ENCODE results near the gene FOXS1. TPM values are rescaled to one million over a fixed set of nuclear protein-coding genes. Genes with fewer than 3 reads are reported as not detected.

Gene FOXS1
- total RNA-seq, result not detected in 2 replicates

DNA sequence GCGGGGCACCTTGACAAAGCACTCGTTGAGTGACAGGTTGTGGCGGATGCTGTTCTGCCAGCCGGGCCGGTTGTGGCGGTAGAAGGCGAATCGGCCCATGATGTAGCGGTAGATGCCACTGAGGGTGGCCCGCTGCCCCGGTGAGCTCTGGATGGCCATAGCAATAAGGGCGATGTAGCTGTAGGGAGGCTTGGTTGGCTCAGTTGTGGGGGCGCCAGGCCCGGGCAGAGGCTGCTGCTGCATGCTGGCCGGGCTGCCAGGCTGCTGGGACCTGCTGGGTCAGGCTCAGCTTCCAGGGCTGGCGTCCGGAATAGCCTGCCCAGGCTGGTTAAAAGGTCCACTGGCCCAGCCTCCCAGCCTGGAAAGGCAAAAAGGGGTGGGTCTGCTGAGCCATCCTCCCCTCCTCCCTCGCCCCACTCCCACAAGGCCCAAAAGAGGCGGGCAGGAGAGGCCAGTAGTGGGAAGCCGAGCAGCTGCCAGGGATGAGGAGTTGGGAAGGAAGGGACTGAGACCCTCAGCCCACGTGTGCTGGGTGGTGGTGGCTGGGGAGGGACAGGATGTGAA is at the start of gene FOXS1:
FOXS1 (minus strand) TSS at position 305 of the 564 bp plus-strand sequence; CDS start at position 243, 62 bp downstream.
- intact Hi-C loops (cut with micrococcal nuclease), result no loop called here

DNA sequence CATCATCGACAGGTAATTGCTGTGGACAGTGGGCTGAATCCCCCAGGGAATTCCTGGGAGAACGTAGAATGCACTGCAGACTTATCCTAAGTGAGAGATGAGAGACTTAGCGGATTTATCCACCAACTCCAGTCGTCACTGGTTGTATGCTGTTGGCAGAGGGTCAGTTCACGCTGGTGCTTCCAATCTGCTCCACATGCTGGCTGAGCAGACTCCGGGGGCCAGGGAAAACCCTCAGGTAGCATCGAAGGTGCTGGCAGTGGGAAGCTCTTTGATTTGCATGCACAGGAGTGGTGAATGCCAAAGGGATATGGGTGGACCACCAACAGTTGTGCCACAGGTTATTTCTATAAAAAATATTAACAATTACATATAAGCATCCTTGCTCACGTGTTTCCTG is 45.2 kb upstream of the FOXS1 start:
- intact Hi-C loops (cut with micrococcal nuclease), result no loop called here

DNA sequence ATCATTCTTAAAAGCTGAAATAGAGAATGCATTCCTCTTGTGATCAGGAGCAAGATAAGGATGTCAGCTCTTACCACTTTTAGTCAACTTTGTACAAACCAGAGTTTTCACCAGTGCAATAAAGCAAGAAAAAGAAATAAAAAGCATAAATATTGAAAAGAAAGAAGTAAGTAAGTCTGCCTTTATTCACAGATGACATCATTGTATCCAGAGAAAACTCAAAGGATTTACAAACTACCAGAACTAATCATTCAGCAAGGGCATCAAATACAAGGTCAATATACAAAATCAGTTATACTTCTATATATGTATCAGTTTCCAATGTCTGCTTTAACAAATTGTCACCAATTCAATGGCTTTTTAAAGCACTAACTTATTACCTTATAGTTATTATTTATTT is 38.4 kb upstream of the FOXS1 start:
- intact Hi-C loops (cut with micrococcal nuclease), result no loop called here

DNA sequence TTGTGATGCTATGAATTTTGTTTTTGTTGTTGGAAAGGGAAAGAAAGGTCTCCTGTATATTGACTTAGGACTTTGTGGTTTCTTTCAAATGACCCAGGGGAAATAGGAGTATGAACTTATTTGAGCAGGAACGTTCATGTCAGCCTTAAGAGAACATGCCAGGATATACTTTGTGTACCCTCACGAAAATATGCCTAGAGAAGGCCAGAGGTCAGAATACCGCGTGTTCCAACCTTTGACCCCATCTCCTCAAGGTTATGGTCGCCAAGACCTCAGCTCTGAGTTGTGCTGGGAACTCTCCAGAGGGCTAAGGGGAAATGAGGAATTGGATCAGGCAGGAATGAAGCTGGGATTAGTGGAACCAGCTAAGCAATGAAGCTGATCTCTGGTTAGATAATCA is 36.5 kb upstream of the FOXS1 start:
- intact Hi-C loops (cut with micrococcal nuclease), result no loop called here

DNA sequence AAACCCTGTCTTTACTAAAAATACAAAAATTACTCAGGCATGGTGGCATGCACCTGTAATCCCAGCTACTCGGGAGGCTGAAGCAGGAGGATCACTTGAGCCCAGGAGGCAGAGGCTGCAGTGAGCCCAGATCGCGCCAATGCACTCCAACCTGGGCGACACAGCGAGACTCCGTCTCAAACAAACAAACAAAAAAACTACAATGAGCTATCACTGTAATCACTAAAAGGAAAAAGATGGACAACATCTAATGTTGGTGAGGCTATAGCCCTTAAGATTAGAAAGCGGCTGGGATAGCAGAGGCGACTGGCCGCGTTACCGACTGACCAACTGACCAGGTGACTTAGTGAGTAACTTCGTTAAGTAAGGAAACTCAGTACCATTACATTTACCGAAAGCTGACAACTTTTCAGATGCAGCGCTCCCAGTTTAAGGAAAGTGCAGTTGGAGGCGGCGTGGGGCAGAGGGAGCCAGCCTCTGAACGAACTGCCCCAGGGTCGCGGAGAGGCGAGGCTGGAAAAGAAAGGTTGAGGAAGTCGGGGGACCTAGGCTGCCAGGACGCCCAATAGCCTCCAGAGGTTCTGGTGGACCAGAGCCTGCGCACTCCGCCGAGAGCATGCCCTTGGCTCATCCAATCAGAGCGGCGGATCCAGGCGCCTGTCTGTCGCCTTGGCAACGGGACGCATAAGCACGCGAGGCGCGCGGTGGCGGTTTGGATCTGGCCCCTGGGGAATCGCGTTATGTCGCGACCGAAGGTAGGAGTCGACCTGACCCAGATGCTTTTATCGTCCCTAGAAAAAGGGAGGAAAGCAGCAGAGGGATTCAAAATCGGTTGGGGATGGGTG is 34.0 kb upstream of the FOXS1 start:
- intact Hi-C loops (cut with micrococcal nuclease), result loop anchor here (2.0 kb wide), 1 partner anchor 27 kb away; no protein-coding TSS in a partner anchor

DNA sequence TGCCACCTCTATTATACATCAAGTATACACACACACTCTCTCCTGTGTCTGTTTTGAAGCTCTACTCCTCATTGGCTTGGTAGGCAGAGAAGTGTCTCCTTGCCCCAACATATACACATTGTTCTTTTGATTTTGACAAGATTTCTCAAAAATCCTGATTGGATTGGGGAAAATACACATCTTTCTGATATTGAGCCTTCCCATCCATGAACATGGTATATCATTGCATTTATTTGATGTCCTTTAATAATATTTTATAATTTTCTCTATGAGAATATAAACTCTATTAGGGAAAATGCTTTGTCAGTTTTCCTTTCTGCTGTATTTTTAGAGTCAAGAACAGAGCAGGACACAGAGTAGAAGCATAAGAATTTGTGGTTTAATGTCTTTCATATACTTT is 32.3 kb upstream of the FOXS1 start:
- intact Hi-C loops (cut with micrococcal nuclease), result loop anchor here (2.0 kb wide), 1 partner anchor 25 kb away; no protein-coding TSS in a partner anchor

DNA sequence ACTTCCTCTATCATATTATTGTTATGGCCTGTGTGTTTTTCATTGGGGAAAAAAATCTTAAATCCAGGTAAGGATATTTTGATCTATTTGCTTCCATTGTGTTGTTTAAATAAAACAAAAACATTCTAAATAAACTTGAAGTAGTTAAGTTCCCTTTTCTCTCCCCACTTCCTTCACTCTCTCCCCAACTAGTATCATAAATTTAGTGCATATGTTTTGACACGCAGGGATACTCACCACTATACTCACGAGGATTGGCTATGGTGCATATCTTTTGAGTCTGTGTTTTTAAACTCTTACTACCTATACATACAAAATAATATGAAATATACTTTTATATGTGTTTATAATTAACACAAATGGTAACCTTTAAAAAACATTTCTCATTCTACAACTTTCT is 30.3 kb upstream of the FOXS1 start:
- intact Hi-C loops (cut with micrococcal nuclease), result no loop called here

DNA sequence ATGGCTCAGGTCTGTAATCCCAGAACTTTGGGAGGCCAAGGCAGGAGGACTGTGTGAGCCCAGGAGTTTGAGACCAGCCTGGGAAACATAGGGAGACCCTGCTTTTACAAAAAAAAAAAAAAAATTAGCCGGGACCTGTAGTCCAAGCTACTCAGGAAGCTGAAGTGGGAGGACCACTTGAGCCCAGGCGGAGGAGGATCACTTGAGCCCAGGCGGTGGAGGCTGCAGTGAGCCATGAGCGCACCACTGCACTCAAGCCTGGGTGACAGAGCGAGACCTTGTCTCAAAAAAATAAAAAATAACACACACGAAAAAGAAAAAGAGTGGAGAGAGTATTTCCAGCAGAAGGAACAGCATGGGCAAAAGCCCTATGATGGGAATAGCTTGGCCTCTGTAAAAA is 27.0 kb upstream of the FOXS1 start:
- intact Hi-C loops (cut with micrococcal nuclease), result no loop called here

DNA sequence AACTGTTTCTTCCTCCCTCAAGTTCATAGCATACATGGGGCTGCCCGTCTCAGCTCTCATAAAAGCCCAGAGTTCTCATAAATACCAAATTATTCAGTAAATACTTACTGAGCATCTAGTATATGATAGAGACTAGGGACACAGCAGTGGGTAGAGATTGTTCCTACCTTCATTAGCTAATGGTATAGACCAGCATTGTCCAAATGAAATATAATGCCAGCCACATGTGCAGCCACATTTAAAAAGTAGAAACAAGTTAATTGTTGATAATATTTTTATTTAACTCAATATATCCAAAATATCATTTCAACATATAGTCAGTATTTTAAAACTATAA is 26.2 kb upstream of the FOXS1 start:
- intact Hi-C loops (cut with micrococcal nuclease), result no loop called here

DNA sequence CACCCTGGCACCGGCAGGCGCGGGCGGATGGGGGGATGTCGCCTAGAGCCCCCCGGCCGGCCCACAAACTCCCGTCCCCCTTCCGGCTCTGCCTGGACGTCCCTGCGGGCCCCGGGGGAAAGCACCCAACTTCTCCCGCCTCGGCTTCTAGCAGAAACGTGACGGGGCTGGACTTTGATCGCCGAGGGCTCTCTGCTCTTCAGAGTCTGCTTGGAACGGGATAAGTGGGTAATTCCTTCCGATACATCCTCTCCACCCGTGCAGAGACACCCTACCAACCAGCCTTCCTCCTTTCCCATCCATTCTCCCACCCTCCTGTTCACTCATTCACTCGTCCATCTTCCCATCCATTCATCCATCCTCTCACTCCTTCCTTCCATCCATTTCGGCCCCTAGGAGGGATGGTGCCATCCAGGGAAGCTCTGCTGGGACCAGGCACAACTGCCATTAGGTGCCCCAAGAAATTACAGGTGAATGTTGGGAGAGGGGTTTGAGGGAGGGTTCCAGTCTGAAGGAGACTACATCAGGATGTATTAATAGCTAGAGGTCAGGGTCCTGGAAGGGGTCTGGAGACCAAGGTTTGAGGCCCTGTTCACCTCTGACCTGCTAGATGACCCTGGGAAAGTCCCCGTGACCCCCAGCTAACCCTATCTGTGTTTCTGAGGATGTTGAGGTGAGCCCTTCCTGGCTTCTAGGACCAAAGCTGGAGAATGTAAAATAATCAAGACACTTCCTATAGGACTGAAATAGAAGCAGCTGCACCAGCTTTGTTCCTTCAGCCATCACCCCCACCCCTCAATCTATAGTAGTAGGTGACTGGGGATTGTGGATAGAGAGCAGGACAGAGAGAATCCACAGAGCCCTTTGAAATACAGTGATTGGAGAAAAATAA is 25.6 kb upstream of the FOXS1 start:
- intact Hi-C loops (cut with micrococcal nuclease), result no loop called here

DNA sequence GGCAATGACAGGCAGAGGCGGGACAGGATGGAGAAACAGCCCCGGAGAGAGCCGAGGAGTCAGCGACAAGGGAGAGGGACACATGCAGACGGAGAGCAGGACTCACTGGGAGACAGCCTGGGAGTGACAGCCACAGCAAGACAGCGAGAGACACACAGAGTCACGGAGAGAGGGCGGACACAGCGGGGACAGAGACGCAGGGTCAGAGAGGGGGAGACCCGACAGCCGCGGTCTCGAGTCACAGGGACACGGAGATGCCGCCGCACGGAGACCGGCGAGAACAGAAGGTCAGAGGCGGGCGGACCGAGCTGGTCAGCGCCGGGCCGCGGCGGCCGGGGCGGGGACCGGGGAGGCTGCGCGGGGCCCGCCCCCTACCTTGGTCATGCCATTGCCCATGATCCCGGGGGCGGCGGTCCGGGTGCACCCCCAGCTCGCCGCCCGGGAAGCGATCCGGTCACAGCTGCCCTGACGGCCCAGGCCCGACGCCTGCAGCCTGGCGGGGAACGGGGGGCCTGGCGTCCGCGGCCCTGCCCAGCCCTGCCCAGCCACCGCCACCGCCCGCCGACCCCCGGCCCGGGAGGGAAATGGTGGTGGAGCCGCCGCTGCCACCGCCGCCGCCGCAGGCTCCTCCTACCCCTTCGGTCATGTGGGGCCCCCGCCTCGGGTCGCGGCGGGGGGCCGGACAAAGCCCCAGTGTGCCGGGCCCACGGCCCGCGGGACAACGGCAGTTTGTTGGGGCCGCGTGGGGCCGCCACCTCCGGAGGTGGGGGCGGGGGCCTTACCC is 24.7 kb upstream of the FOXS1 start, which contains the start of the genes DUSP15 and TTLL9:
DUSP15 (minus strand) TSS at position 586 of the 784 bp plus-strand sequence; CDS start at position 396, 190 bp downstream.
TTLL9 (plus strand) TSS at position 693 of the 784 bp plus-strand sequence. CDS start 493 bp downstream, outside the sequence.
- intact Hi-C loops (cut with micrococcal nuclease), result no loop called here

DNA sequence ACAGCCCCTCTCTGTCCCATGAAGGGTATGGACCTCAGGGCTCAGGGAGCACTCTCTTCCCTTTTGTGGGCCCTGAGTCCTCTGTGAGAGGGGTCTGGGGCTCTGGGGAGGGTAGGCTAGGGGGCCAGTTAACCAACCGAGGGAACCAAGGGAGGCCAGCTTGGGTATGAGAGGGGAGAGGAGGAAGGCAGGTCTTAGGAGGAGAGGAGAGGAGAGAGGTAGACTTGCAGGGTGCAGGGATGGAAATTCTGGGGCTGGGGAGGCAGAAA is 24.2 kb upstream of the FOXS1 start:
- intact Hi-C loops (cut with micrococcal nuclease), result no loop called here

DNA sequence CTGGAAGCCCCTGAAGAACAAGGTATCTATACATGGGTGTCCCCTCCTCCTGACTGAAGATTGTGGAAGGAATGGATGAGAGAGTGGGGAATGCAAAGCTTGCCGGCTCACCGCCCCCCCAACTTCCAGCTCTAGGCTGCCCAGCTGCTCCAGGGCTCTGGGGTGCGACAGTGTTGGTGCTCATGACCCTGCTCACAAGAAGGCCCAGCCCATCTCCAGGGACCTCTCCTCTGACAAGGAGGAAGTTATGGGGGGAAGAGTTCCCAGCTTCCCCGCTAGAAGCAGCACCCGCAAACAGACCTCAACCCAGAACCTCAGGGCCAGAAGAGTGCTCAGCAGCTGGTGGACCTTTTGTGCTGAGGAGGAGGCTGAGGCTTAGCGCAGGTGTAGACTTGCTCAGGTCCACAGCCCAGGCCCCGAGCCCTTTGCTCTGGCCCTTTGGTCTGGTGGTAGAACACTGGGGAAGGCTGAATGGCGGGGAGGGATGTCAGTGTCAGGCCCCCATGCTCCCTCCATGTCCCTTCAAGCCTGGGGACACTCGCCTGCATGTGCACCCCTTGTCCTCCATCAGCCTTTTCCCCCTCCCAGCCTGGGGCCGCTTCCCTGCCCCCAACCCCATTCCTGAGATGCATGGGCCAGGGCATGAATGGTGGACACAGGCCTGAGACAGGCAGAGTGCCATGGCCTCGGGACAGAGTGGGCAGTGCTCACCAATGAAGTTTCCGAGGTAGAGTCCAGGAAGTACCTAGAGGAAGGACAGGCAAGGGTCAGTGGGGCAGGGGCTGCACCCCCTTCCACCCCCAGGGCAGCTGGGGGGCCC is 23.7 kb upstream of the FOXS1 start:
- intact Hi-C loops (cut with micrococcal nuclease), result no loop called here

DNA sequence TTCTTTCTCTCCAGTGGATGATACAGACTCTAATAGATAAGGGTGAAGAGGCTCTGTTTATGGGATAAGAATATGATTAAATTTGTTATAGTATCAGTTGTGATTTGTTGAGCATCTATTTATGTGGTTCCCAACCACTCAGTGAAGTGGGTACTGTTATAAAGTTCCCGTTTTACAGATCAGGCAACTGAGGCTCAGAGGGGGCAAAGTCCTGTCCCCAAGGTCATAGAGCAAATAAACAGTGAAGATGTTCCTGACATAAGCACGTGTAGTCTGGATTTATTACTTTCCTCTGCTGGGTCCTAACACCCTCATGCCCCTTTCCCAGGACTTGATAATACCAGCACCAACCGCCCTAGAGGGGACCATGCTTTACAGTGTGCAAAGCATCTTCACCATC is 20.8 kb upstream of the FOXS1 start:
- intact Hi-C loops (cut with micrococcal nuclease), result no loop called here

DNA sequence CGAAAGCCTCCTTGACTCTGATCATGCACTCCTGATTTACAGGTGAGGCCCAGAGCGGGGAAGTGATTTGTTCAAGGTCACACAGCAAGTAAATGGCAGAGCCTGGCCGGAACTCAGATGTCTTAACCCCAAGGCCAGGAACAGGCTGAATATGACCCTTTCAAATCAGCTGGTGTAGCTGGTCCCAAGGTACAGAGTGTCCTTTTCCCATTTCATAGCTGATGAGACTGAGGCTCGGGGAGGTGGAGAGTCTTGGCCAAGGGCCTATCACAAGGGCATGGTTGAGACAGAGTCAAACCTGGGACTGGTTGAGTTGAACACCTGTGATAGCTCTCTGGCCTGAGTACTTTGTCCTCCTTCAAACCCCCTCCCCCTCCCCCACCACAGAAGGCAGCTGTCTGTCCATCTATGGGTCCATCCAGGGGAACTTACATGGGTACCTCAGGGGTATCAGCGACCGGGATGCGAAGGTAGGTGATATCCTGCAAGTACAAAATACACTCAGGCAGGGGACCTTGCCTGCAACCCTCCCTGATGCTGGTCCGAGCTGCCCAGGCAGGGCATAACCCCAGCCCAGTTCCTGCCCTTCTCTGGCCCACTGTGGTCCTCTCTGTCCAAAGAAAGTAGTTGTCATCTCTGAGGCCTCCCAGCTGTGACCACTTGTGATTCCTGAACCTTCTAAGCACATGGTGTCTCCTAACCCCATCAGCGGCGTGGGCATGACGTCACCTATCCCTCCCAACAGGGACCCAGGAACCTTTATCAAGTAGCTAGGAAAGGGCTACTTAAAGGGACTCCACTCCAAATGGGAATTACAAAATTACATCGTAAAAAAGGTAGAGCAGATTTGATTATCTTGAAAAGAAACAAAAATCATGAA is 19.4 kb upstream of the FOXS1 start:
- intact Hi-C loops (cut with micrococcal nuclease), result no loop called here

DNA sequence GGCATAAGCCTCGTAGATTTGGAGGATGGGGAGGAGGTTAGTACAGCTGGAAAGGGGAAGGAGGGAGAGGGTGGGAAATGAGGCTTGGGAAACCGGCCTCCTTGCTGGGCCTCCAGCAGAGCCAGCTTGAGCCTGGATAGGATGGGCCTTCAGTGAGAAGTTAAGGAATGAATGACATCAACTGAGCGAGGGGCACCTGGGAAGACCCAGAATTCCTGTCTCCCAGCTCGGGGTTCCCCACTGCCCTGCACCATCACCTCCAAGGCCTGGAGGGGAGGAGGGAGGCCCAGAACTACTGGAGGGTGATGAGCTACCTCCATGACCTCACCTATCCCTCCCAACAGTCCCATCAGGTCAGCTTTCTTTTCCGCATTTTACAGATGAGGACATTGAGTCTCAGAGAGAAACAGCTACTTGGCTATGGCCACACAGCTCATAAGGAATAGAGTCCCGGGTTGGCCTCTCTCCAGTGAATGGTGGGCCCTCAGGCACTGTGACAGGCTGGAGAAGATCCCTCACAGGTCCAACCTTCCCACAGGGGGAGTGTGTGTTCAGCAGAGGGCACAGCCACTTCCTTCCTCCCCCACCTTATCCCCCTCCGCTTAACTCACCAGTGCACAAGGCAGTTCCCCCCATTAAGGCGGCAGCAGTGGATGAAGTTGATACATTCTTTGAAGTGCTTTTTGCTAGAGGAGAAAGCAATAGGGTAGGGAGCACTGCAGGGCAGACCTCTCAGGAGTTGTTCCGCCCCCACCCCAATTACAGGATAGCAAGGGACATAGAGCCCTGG is 18.1 kb upstream of the FOXS1 start:
- intact Hi-C loops (cut with micrococcal nuclease), result no loop called here

DNA sequence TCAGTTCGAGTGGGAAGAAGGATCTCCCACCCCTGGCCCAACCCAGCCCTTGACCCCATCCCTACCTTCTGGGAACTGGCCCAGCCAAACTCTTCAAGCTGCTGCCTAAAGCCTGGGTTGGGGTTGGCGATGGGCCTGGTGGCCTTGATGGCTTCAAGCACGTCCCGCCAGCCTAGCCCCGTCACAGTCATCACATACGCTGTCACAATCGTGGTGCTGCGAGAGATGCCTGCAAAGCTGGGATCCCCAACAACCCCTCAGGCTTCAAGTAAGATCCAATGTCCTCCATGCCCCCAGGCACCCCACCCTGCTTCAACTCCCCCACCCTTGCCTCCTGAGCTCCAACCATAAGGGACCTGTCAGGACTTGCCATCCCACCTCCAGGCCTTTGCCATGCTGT is 17.1 kb upstream of the FOXS1 start:
- intact Hi-C loops (cut with micrococcal nuclease), result no loop called here

DNA sequence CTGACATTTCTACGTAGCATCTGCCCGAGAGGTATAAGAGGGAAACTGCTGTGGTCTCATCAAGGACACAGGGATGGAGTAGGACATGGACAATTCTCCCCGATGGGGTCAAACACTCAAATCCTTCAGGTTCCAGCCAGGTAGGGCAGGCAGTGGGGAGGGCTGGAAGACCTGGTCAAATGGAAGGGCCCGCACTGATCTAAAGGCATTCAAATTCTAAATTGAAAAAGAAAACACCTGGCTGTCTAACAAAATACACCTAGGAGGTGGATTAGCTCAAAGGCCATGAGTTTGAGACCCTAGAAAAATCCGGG is 16.7 kb upstream of the FOXS1 start:
- intact Hi-C loops (cut with micrococcal nuclease), result no loop called here
